Activated CD4-positive, CD25-positive, alpha-beta regulatory T cell (primary cell): ENCODE data around the gene RDH5.

ENCODE experiments used
- DNase-seq, 4 experiments: peaks; one replicate each; lab custom pipeline; 2025; lab: John Stamatoyannopoulos, UW

The RDH5 gene

DNA sequence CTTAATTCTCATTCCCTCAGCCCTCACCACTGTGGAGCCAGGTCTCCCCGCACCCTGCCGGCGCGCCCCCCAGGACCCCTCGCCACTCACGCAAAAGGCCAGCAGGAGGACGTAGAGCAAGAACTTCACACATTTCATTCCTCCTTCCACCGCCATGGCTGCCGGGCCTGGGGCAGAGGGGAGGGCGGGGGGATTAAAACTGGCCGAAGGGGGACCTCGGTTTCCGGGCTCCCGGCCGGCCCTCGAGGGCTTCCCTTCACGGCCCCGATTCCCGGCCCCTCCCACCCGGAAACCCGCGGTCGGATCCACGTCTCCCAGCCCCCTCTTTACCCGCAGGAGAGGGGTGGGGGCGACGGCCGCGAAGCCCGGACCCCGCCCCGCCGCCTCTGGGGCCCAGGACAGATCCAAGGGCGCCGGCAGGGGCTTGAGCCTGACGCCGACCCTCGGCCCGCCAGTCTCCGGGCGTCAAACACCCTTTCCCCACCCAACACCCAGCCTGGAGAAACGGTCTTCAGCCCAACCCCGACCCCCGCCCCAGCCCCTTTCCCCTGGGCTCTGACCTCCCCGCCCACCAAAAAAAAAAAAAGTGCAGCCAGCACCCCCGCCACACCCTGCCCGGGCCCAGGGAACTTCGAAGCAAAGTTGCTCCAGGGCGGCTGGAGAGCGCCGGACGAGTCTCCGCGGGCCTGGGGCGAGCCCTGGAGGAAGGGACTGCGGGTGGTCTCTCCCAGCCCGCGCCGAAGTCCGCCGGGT, 8.2 kb downstream of the RDH5 start:
- no peak for DNase-seq

DNA sequence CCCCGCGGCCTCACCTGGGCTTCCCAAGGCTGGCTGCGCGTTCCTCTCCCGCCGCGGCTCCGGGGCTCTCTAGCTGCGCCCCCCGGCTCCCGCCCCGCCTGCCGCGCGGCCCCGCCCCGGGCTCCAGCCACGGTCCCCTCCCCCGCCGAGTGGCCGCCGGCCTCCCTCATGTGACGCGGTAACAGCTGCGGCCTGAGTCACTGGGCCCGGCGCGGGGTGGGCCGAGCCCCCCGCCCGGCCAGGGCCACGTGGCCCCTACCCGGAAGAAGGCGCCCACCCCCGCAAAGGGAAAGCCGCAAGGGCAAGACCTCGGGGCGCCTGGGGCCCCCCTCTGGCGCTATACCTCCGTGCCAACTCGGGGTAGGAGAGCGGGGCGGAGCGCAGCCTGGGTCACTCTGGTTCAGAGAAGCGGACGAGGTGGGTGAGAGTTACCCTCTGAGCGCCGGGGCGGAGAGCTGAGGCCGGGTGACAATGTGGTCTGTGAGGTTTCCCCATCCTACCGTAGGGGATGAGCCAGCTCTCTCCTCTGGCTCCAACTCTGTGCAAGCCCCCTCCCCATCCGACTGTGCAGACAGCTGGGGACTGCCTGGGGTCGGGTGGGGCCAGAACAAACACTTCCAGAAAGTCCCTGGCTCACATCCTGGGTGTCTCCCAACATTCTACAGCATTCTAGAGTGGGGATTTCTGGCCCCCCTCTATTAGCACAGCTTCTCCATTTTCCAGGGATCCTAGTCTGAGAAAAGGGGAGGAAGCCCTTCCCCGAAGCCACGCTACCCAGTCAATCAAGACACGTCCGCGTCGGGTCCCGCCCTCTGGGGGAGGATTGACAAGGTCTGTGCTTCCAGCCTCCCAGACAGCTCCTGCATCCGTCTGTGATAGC, 9.0 kb downstream of the RDH5 start, which contains the start of gene CD63:
TSS of gene CD63 (minus strand) at position 71 of the 880 bp plus-strand sequence. CDS start 668 bp downstream, outside the sequence.
- peak; percentile 22 to 55 (median 41) for DNase-seq

- DNase-seq: no peak
These were observed 9.9 kb downstream of the RDH5 start for GRCh38 chr12:55729819-55730818.

DNA sequence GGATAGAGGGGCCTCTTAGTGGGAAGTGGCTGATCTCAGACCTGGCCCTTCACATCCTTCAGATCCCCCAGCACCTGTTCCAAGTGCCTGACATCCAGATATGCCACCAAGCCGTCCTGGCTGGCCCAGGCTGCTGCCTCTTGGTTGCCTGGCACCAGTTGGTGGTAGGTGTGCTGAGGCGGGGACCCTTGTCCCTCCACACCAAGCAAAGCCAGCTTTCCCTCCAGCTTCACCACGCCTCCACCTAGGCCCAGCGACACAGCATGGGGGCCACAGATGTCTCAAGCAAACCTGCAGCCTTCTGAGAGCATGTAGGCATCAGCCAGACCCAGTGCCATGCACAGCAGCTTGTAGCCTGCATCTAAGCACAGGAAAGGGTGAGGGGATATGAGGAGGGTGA, 12.1 kb downstream of the RDH5 start:
- no peak for DNase-seq

GRCh38 chr12:55733021-55733555, 12.9 kb downstream of the RDH5 start:
- DNase-seq: no peak

GRCh38 chr12:55733858-55734257, 13.7 kb downstream of the RDH5 start:
- DNase-seq: no peak

GRCh38 chr12:55734595-55734994, 14.4 kb downstream of the RDH5 start:
- no peak for DNase-seq

- no peak for DNase-seq
These were observed 15.9 kb downstream of the RDH5 start for GRCh38 chr12:55736076-55736475.

DNA sequence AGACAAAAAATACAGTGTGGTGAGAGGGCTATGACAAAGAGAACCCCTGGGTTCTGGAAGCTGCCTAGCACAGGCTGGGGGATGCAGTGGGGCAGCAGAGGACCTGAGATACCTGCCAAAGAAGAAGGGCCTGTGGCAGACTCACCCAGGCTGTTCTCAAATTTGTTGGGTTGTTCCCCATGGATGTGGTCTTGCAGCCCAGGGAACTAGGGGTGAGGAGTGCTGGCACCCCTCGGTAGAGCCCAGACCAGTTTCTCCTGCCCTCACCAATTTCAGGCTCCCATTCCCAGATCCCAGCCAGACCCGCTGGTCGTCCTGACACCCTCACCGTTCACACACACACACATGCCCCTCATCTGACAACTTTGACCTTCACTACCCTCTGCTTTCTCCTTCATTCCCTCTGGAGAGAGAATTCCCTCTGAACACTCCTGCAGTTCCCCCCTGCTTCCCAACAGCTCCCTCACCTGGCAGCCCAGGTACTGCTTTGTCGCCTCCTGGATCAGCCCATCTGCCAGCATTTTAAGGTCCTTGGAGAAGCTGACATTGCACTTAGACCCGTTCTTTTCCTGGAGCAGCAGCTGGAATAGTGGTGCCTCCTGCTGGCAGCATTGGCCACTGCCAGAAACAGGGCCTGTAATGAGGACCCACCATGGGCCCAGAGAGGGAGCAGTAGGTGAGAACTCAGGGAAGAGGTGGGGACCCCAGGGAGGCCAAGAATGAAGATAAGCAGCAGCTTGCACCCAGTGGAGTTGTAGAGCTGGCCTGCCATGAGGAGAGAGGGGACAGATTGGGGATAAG, 16.8 kb downstream of the RDH5 start:
- DNase-seq: peak in 2 of 4 experiments; percentile 32 to 36

GRCh38 chr12:55737581-55738122, 17.5 kb downstream of the RDH5 start:
- no peak for DNase-seq

GRCh38 chr12:55738123-55739024, 18.2 kb downstream of the RDH5 start:
- DNase-seq: peak; percentile 44 to 56 (median 48)

DNA sequence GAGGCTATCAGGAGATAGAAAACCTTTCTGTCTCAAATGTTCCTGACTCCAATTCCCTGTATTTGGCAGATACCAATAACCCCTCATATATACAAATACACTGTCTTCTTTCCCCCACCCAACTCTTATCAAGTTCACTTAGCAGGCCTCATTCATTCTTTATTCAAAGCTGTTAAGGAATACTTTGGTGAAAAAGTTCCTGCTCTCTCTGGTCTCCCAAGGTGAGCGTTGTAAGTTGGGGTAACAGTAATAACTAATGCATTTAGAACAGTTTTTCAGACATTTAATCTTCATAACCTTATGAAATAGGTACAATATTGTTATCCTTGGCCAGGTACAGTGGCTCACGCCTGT, 18.8 kb downstream of the RDH5 start:
- DNase-seq: no peak

GRCh38 chr12:55741931-55742680, 21.9 kb downstream of the RDH5 start:
- no peak for DNase-seq

GRCh38 chr12:55742719-55743405, 22.7 kb downstream of the RDH5 start, which contains the start of gene GDF11:
Gene GDF11, plus strand, starts transcription at chr12:55743122. Its CDS starts 195 bp downstream, at chr12:55743317.
- DNase-seq: peak; percentile 48 to 65 (median 58)

GRCh38 chr12:55743406-55744339, 23.5 kb downstream of the RDH5 start:
- peak in 2 of 4 experiments; percentile 37 to 42 for DNase-seq

DNA sequence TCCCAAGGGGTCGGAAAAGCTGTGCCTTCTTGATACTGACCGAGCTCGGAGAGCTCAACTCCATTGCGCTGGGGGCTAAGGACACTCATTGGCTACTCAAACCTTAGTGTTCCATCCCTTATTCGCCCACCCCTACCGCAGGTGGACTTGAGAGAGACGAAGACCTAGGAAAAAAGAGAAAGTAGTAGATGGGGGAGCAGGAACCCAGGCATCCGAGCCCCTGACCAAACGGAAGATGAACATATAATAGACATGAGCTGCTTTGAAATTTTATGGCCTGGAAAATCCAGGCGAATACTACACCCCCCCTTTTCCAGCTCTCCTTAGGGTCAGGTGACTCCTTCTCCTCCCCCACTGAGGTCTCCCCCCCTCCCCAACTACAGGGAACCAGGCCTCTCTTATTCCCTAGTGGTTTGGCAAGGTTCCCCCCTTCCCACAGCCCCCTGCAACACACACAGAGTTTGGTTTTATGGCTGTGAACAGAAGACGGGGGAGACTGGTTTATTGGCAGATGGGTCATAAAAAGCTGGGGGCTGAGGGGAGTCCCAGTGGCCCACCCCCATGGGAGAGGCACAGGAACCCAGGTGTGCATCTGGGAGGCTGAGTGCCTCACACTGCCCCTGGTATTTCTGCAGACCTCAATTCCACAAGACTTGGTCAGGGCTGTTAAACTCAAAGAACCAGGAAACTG, 24.3 kb downstream of the RDH5 start:
- no peak for DNase-seq
